Panc1 (cell line): ENCODE results near the gene HSD17B11.

Experiments
- CTCF ChIP-seq: fragments of 450-650 bp; IDR thresholded peaks from 2 replicates; pipeline ENCODE4 v1.5.1; 2017; ENCODE audit warnings: mild to moderate bottlenecking
- POLR2AphosphoS5 ChIP-seq: IDR thresholded peaks from 2 replicates; pipeline ENCODE4 v1.6.1; 2012; ENCODE audit warnings: mild to moderate bottlenecking, low read depth, low read length, moderate library complexity
- REST ChIP-seq, 2 experiments: IDR thresholded peaks; 2 replicates each; pipeline ENCODE4 v1.6.1; 2011 to 2012; ENCODE audit warnings: low read depth in 2 of 2, control low read depth in 1 of 2, low read length in 1 of 2, mild to moderate bottlenecking in 1 of 2, moderate library complexity in 1 of 2; ENCODE audit not compliant: insufficient read depth in 1 of 2
- SIN3A ChIP-seq: IDR thresholded peaks from 2 replicates; pipeline ENCODE4 v1.6.1; 2012; ENCODE audit warnings: low read depth, mild to moderate bottlenecking, low read length, moderate library complexity, borderline replicate concordance; ENCODE audit not compliant: insufficient read depth

- no peak for TF ChIP-seq CTCF
- no peak for TF ChIP-seq SIN3A
- TF ChIP-seq POLR2AphosphoS5 = no peak
- no peak for TF ChIP-seq REST (IDR thresholded peaks at IDR 0.05; ENCODE audit: insufficient read depth in 1 of 2, low read depth in 2 of 2, low read length in 1 of 2)
These were observed 69.1 kb downstream of the HSD17B11 start for GRCh38 chr4:87321888-87322287.
